RWPE2 (cell line): ENCODE measurements around the gene DGKI.

Experiments
- ATAC-seq: fragments of 200-7000 bp; cut with Tn5 transposase; 3 replicates; pipeline ENCODE4 v1.9.1; 2021; ENCODE audit warnings: low read depth
- DNase-seq: peaks from one replicate; pipeline ENCODE4 v3.0.0-alpha.2; 2020; ENCODE audit warnings: low spot score
- H3K27ac ChIP-seq: fragments of 450-650 bp; 2 replicates; pipeline ENCODE4 v1.5.1; 2017; ENCODE audit warnings: mild to moderate bottlenecking; ENCODE audit not compliant: poor library complexity, severe bottlenecking
- H3K27me3 ChIP-seq: fragments of 250-450 bp; sonication (Bioruptor Pico); 2 replicates; pipeline ENCODE4 v1.5.1; 2021; ENCODE audit warnings: mild to moderate bottlenecking, moderate library complexity; ENCODE audit not compliant: insufficient read depth, poor library complexity, severe bottlenecking
- H3K36me3 ChIP-seq: fragments of 250-450 bp; sonication (Bioruptor Pico); 2 replicates; pipeline ENCODE4 v1.5.1; 2020; ENCODE audit warnings: low read depth, mild to moderate bottlenecking, moderate library complexity
- H3K4me1 ChIP-seq: fragments of 250-450 bp; sonication (Bioruptor Pico); 2 replicates; pipeline ENCODE4 v1.5.1; 2021; ENCODE audit warnings: mild to moderate bottlenecking, moderate library complexity; ENCODE audit not compliant: insufficient read depth, poor library complexity, severe bottlenecking
- H3K4me3 ChIP-seq: fragments of 250-450 bp; sonication (Bioruptor Pico); 2 replicates; pipeline ENCODE4 v1.5.1; 2021; ENCODE audit warnings: mild to moderate bottlenecking, moderate library complexity; ENCODE audit not compliant: severe bottlenecking
- H3K9me3 ChIP-seq: fragments of 250-450 bp; sonication (Bioruptor Pico); 2 replicates; pipeline ENCODE4 v1.5.1; 2021; ENCODE audit warnings: mild to moderate bottlenecking, moderate library complexity; ENCODE audit not compliant: severe bottlenecking
- TF ChIP-seq, protein P1 (sequence below): fragments of 450-650 bp; IDR thresholded peaks from one replicate; pipeline ENCODE4 v1.5.1; 2017; ENCODE audit warnings: mild to moderate bottlenecking, moderate library complexity; ENCODE audit not compliant: poor library complexity, severe bottlenecking

The DGKI gene

DNA sequence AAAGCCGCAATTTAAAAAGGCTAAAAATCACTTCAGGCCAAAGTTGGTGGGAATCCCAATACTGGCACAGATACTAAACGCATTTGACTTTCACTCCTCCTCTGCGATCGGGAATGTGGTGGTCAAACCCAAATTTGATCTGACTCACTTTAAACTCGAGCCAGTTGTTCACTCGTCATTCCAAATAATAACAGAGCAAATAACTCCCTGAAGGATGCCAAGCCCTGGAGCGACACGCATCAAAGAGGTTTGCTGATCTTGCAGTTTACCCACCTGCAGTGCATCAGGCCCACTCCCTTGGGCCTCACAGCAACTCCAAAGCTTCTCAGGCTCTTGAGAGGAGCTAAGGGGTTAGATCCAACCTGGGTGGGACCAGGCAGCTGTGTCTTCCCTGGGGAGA, 515.4 kb downstream of the DGKI start:
- H3K4me3 ChIP-seq: no peak overlapping the region
- peaks cover 7% of the 10 kb centered on the region for H3K27me3 ChIP-seq
- H3K27ac ChIP-seq: no peak overlapping the region
- H3K36me3 ChIP-seq: no peaks in the 10 kb centered on the region
- H3K4me1 ChIP-seq: no peaks in the 10 kb centered on the region
- no peak for DNase-seq
- H3K9me3 ChIP-seq: no peaks in the 10 kb centered on the region
- ATAC-seq: no peak
- TF ChIP-seq, protein P1, sequence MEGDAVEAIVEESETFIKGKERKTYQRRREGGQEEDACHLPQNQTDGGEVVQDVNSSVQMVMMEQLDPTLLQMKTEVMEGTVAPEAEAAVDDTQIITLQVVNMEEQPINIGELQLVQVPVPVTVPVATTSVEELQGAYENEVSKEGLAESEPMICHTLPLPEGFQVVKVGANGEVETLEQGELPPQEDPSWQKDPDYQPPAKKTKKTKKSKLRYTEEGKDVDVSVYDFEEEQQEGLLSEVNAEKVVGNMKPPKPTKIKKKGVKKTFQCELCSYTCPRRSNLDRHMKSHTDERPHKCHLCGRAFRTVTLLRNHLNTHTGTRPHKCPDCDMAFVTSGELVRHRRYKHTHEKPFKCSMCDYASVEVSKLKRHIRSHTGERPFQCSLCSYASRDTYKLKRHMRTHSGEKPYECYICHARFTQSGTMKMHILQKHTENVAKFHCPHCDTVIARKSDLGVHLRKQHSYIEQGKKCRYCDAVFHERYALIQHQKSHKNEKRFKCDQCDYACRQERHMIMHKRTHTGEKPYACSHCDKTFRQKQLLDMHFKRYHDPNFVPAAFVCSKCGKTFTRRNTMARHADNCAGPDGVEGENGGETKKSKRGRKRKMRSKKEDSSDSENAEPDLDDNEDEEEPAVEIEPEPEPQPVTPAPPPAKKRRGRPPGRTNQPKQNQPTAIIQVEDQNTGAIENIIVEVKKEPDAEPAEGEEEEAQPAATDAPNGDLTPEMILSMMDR: no peak
